Measurements from ENCODE around the gene PRSS36. TPM values are rescaled to one million over a fixed set of nuclear protein-coding genes. Genes with fewer than 3 reads are reported as not detected.
"Not testable (repeated sequence)": the region's sequence is repeated elsewhere in the genome, so short reads cannot be mapped to it uniquely, and the experiment has no call there.

PRSS36 gene
- polyA plus RNA-seq (2013, experiment 1 of 2; ENCODE audit: insufficient read length), result 0.53 TPM
- 0.05 TPM for polyA plus RNA-seq (2013, experiment 2 of 2; ENCODE audit: insufficient read length)

DNA sequence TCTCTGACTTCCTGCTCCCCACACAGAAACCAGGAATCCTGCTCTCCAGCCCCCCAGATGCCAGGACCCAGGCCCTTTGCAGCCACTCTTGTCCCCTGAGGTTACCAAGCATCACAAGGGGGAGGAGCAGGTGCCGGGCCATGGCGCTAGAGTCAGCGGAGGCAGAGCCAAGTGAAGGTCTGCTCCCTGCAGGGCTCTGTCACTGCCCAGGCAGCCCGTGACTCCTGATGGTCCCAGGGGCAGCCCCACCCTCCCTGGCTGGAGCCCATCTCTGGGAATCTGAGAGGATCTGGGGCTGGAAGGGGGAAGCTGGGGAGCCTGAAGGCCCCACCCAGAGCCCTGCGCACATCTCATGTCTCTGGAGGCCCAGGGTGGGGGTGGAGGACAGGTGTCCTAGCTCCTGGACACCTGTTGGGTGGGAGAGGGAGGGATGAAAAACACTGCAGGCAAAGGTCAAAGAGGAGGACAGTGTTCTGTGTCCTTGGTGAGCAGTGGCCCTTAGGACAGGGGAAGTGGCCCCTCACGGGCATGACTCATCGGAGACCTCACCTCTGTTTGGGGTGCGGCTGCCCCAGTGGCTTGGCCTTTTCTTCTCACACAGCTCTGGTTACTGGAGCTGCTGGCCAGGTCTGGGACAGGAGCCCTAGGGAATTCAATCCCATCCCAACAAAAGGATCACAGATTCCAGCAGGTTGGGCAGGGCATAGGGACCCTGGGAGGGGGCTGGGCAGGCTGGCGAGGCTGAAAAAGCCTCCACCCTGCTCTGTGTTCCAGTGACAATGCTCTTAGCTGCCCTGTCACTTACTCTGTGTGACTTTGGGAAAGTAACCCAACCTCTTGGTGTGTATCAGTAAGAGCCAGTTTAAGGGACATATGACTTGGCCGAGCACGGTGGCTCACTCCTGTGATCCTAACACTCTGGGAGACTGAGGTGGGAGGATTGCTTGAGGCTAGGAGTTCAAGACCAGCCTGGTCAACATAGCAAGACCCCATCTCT, at the start of gene PRSS36:
Gene PRSS36 (minus strand): TSS at position 173 of the 997 bp plus-strand sequence. CDS start 31 bp downstream, at position 142.
- no peak for DNase-seq

DNA sequence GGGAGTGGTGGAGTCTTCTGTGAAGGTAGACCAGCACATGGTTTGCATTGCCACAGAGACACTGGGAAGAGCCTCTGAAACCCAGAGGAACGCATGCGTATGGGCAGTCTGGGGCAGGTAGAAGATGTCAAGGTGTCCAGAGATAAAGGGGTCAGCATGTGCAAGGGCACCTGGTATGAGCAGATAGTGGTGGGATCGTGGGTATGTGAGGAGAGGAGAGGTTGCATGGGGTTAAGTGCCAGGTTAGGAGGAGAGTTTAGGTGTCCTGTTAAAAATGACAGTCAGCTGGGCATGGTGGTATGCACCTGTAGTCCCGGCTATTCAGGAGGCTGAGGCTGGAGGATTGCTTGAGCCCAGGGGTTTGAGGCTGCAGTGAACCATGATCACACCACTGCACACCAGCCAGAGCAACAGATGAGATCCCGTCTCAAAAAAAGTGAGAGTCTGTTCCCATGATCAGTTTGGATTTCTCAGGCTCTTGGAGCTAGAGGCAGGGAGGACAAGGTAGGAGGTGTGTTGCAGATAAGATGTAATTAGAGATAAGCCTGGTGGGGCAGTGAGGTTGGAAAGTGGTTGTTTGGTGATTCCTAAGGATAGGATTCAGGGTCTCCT, 49.7 kb upstream of the PRSS36 start:
- DNase-seq, result no peak

DNA sequence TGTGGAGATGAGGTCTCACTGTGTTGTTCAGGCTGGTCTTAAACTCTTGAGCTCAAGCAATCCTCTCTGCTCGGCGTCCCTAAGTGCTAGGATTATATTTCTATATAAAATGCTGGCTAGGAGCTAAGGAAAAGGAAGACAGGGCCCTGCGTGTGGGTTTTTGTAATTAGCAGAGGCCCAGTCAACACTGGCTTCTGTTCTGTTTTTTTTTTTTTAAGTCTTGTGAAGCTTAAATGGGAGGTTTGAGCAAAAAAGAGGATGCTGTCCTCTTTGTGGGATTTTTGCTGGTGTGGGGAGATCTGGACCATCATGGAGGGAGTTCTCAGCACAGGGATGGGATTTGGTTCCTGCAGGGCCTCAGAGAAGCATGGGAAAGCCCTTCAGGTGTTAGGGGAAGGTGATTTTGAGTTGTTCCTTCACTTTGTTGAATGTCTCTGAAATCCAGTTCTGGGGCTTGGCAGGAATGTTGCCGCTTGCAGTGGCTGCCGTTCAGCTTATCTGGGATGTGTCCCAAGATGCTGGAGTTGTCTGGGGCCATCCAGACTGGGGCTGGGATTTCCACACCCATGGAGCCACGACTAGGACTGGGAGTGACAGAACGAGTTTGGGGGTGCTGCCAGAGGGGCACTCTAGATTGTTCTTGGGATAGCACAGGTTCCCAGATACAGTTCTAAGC, 48.5 kb upstream of the PRSS36 start:
- no peak for DNase-seq

GRCh38 chr16:31196324-31197088, 46.6 kb upstream of the PRSS36 start:
- DNase-seq, result no peak

DNA sequence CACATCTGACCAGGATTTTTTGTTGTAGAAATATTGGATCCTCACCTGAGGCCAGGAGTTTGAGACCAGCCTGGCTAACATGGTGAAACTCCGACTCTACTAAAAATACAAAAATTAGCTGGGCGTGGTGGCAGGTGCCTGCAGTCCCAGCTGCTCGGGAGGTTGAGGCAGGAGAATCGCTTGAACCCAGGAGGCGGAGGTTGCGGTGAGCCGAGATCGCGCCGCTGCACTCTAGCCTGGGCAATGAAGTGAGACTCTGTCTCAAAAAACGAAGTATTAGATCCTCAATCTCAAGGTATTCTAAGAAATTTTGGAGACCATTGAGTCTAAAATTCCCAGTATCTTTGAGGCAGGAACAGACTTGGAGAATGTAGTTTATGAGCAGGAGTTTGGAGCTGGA, 46.0 kb upstream of the PRSS36 start:
- not testable (repeated sequence) for DNase-seq

DNA sequence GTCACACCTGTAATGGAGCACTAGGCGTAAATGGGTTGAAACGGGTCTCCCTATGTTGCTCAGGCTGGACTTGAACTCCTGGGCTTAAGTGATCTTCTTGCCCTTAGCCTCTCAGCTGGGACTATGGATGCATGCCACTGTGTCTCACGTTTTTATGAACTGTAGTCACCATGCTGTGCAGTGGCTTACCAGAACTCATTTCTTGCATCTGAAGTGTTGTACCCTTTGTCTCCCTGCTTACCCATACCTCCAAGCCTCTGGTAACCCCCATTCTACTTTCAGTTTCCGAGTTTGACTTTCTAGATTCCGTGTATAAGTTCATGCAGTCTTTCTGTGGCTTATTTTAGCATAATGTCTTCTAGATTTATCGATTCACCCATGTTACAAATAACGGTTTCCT, 45.0 kb upstream of the PRSS36 start:
- no peak for DNase-seq

DNA sequence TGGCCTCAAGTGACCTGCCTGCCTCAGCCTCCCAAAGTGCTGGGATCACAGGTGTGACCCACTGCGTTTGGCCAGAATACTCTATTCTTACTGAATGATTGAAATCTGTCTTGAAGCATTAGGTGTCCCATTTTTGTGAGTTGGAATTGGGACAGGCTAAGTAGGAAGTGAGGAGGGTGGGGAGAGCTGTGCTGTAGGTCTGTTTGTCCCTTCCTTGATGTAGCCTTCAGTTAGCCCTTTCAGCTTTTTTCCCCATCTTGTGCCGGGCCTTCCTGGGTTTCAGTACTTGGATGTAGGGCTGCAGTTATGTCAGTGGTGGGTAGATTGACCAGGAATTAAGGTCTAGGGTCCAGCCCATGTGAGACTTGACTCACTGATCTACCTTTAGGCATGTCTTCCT, 44.0 kb upstream of the PRSS36 start:
- no peak for DNase-seq

- no peak for DNase-seq
Measured at GRCh38 chr16:31192856-31193642, 43.2 kb upstream of the PRSS36 start.

DNA sequence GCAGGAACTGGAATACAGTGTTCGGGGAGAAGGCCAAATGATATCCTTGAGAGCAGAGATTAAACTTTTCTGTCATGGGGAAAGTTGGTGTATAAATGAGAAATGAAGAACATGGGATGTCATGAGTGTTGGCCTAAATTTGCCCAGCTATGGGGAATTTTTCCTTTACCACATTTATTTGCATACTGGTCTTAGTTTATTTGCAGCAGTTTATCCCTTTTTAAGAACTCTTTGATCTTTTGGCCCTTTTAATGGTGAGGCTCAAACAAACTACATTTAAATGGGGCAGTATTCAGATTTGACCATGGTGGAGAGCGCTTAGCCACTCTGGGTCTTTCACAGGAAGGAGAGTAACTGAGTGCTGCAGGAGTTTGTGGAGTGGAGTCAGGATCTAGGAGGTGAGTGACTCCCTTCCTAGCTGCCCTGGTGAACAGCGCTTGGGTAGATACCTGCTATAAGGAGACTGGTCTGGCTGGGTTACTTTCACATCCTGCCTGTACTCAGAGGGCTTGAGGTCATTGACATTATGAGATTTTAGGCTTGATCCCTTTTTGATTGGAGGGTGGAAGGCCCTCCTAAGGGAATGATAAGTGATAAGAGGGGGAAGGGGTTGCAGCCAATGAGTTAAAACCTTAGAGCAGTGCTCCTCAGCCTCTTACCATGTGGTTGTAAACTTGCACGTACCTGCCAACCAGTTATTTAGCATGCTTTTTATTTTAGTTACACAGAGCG, 42.0 kb upstream of the PRSS36 start:
- DNase-seq, result no peak

DNA sequence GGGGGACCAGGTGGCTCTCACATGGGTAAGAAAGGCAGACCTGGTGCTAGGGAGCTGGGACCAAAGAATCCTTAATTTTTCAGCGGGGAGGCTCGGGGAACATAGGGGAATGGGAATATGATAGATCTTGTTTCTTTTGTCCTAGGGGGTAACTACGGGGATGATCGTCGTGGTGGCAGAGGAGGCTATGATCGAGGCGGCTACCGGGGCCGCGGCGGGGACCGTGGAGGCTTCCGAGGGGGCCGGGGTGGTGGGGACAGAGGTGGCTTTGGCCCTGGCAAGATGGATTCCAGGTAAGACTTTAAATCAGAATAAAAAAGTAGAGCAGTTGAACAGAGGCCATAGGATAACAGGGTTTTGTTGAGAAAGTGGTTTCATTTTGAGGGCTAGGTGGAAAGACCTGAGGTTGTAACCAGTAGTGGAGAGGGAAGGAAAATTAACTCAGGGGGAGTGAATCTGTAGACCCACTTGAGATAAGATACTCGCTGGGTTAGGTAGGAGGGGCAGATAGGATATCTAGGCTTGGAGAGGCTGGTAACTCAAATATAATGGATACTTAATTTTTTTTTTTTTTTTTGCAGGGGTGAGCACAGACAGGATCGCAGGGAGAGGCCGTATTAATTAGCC, 41.1 kb upstream of the PRSS36 start:
- DNase-seq, result no peak

GRCh38 chr16:31190061-31190460, 40.2 kb upstream of the PRSS36 start:
- no peak for DNase-seq

DNA sequence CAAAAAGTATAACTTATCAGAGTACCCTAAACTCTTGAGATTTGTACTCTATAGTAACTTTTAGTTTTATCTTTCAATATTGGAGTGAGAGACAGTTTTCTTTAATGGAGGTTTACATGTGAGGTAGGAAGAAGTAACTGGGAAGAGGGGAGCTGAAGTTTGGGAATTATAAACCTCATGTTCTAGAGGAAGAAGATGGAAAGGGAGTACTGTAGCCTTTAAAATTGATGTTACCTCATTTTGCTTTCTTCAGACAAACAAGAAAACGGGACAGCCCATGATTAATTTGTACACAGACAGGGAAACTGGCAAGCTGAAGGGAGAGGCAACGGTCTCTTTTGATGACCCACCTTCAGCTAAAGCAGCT, 39.5 kb upstream of the PRSS36 start:
- no peak for DNase-seq

DNA sequence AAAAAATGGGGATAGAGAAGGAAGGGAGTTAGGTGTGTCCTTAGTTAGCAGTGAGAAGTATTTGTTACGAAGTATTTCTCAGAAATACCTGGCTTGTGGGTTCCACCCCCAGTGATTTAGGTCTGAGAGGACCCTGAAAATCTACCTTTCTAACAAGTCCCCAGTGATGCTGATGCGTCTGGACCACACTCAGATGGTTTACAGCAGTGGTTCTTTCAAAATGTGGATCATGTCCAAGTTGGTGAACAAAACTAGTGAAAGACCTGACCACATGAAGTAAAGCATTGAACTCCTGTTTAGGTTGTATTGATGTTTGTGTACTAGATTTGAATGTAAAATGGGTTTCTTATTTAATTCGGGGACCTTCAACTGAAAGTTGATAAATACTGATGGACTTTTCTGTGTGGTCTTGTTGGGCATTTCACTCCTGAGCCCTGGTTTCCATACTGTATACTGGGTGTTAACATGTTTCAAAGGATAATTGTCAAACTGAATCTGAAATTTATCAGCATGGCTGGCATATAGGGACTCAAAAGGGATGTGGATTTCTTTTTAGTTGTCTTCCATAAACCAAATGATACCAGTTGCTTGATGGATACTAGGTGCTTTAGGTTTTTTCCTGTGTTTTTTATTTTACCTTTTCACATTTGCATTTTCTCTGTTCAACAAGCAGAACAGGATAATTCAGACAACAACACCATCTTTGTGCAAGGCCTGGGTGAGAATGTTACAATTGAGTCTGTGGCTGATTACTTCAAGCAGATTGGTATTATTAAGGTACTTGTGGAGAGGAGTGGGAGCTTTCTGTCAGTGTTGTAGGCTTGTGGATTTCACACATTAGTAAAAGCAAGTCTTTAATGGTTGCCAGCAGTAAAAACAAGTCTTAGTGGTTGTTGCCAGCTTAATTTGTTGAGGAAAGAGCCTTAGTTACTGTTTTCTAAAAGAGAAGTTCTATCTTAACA, 38.9 kb upstream of the PRSS36 start:
- no peak for DNase-seq

- DNase-seq, result no peak
Measured at GRCh38 chr16:31187808-31188189, 37.9 kb upstream of the PRSS36 start.

- no peak for DNase-seq
Measured at GRCh38 chr16:31186930-31187807, 37.3 kb upstream of the PRSS36 start.

DNA sequence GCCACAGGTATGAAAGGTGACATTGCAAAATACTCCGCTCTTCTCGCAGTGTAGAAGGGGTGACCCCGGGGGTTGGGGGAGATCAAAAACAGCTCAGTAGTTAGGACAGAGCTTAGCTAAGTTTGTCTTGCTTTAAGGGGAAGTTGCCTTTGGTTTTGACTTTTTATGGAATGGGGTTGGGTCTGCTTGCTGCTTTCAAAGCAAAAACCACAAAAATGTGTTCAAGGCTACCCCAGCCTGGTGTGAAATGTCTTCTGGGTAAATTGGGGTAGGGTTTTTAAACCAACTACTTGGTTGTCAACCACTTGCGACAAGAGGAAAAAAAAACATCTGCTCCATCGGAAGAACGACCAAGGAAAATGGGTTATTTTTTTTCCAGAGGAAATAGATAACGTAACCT, 36.3 kb upstream of the PRSS36 start:
- no peak for DNase-seq

- no peak for DNase-seq
Measured at GRCh38 chr16:31185339-31185738, 35.5 kb upstream of the PRSS36 start.

- DNase-seq, result no peak
Measured at GRCh38 chr16:31184888-31185287, 35.0 kb upstream of the PRSS36 start.

Data from fibroblast of skin of back (primary cell).